DOHH2 (cell line): ENCODE results near the gene E2F2.

ENCODE experiments used
- EZH2phosphoT487 ChIP-seq: fragments of 200-600 bp; sonication (generic); IDR thresholded peaks from 2 replicates; pipeline ENCODE4 v1.6.1; 2017; ENCODE audit warnings: borderline replicate concordance, mild to moderate bottlenecking, antibody characterized with exemption, low read length, moderate library complexity, mixed read lengths
- TF ChIP-seq, protein P1 (sequence below): fragments of 200-600 bp; sonication (generic); IDR thresholded peaks from one replicate; pipeline ENCODE4 v1.5.1; 2014; ENCODE audit warnings: antibody characterized with exemption, mild to moderate bottlenecking, low read depth, low read length; ENCODE audit not compliant: poor library complexity, severe bottlenecking

DNA sequence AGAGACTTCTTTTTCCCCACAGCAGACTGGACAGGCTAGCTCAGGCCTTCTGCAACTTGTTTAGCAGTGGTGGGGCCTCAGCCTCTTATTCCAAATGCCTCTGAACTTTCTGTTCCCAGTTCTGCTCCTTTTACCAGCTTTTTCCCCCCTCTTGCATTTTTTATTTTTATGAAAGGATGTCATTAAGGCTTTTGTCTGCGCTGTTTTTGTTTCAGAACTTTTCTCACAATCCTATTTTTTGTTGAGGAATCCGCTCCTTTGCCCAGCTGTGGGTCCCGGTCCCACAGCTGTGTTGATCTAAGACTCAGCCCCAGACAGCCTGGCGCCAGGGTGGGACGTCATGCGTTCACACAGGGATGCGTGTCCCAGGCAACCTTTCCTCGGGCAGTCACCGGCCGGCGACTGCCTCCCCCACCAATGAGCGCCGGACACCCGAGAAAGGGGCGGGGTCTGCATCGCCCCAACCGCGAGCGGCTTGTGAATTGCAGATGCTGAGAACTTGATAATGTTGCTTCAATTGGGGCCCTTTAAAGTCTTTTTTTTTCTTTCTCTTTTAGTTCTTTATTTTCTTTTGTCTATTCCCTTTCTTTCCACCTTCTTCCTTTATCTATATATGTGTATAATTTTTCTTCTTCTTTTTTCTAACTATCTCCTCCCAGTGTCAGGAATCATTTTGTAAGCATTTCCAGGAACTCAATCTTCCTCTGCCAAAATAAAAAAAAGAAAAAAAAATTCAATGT lies 31.3 kb upstream of the E2F2 start:
- TF ChIP-seq, protein P1, sequence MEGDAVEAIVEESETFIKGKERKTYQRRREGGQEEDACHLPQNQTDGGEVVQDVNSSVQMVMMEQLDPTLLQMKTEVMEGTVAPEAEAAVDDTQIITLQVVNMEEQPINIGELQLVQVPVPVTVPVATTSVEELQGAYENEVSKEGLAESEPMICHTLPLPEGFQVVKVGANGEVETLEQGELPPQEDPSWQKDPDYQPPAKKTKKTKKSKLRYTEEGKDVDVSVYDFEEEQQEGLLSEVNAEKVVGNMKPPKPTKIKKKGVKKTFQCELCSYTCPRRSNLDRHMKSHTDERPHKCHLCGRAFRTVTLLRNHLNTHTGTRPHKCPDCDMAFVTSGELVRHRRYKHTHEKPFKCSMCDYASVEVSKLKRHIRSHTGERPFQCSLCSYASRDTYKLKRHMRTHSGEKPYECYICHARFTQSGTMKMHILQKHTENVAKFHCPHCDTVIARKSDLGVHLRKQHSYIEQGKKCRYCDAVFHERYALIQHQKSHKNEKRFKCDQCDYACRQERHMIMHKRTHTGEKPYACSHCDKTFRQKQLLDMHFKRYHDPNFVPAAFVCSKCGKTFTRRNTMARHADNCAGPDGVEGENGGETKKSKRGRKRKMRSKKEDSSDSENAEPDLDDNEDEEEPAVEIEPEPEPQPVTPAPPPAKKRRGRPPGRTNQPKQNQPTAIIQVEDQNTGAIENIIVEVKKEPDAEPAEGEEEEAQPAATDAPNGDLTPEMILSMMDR: no peak
- no peak for TF ChIP-seq EZH2phosphoT487
